Neural cell (in vitro differentiated cells): ENCODE measurements around the gene RPS6KA6. TPM values are rescaled to one million over a fixed set of nuclear protein-coding genes. Genes with fewer than 3 reads are reported as not detected.
A peak's percentile ranks its signal among the peaks of the same experiment; 100 is the strongest.

Source experiments
- H2AFZ ChIP-seq: fragments of 200-600, 300-800 bp; sonication (generic), shearing (Covaris generic); 2 replicates; pipeline ENCODE4 v1.6.0; 2014; ENCODE audit warnings: low read depth, mild to moderate bottlenecking, antibody characterized with exemption, low read length, moderate library complexity
- H3F3A ChIP-seq: fragments of 200-600 bp; shearing (Covaris generic); 2 replicates; pipeline ENCODE4 v1.6.1; 2016; ENCODE audit warnings: mild to moderate bottlenecking, moderate library complexity, mixed read lengths, antibody characterized with exemption, low read length; ENCODE audit not compliant: insufficient read depth, poor library complexity, severe bottlenecking
- H3K27ac ChIP-seq: fragments of 200-600, 300-800 bp; sonication (generic), shearing (Covaris generic); 2 replicates; pipeline ENCODE4 v1.5.1; 2014; ENCODE audit warnings: mild to moderate bottlenecking, low read length, moderate library complexity
- H3K27me3 ChIP-seq: fragments of 300-800, 200-600 bp; sonication (generic), shearing (Covaris generic); 2 replicates; pipeline ENCODE4 v1.6.0; 2014; ENCODE audit warnings: mild to moderate bottlenecking, low read depth, low read length, moderate library complexity; ENCODE audit not compliant: insufficient read depth
- H3K36me3 ChIP-seq: fragments of 300-800, 200-600 bp; sonication (generic), shearing (Covaris generic); 2 replicates; pipeline ENCODE4 v1.5.1; 2014; ENCODE audit warnings: mild to moderate bottlenecking, antibody characterized with exemption, low read length, moderate library complexity; ENCODE audit not compliant: insufficient read depth
- H3K4me2 ChIP-seq: fragments of 300-800, 200-600 bp; sonication (generic), shearing (Covaris generic); 2 replicates; pipeline ENCODE4 v1.6.0; 2014; ENCODE audit warnings: mild to moderate bottlenecking, low read length
- H3K4me3 ChIP-seq: fragments of 300-800, 200-600 bp; sonication (generic), shearing (Covaris generic); 2 replicates; pipeline ENCODE4 v1.5.1; 2014; ENCODE audit warnings: mild to moderate bottlenecking, low read length, moderate library complexity
- H3K79me2 ChIP-seq: fragments of 200-600 bp; shearing (Covaris generic); replicated peaks from 2 replicates; pipeline ENCODE4 v1.6.0; 2014; ENCODE audit warnings: mild to moderate bottlenecking, low read length, moderate library complexity; ENCODE audit not compliant: insufficient read depth
- H3K9ac ChIP-seq: fragments of 300-800, 200-600 bp; sonication (generic), shearing (Covaris generic); 2 replicates; pipeline ENCODE4 v1.6.1; 2016; ENCODE audit warnings: mild to moderate bottlenecking, low read length, mixed read lengths
- H3K9me2 ChIP-seq: fragments of 200-600 bp; shearing (Covaris generic); 2 replicates; pipeline ENCODE4 v1.6.1; 2016; ENCODE audit warnings: mild to moderate bottlenecking, low read length, mixed read lengths; ENCODE audit not compliant: insufficient read depth
- H3K9me3 ChIP-seq: fragments of 200-600, 300-800 bp; sonication (generic), shearing (Covaris generic); 2 replicates; pipeline ENCODE4 v1.6.1; 2016; ENCODE audit warnings: mild to moderate bottlenecking, mixed run types, low read length, moderate library complexity, mixed read lengths
- H4K20me1 ChIP-seq: fragments of 200-600 bp; shearing (Covaris generic); 2 replicates; pipeline ENCODE4 v1.6.1; 2016; ENCODE audit warnings: mild to moderate bottlenecking, mixed run types; ENCODE audit not compliant: insufficient read depth
- CTCF ChIP-seq: fragments of 450-650 bp; IDR thresholded peaks from 2 replicates; pipeline ENCODE4 v1.5.1; 2014; ENCODE audit warnings: antibody characterized with exemption, mild to moderate bottlenecking, moderate library complexity; ENCODE audit not compliant: poor library complexity, severe bottlenecking
- EP300 ChIP-seq: fragments of 450-650 bp; conservative IDR thresholded peaks from 2 replicates; pipeline ENCODE4 v1.6.1; 2014; ENCODE audit warnings: antibody characterized with exemption, mild to moderate bottlenecking, moderate library complexity; ENCODE audit not compliant: poor library complexity, severe bottlenecking
- EZH2 ChIP-seq: fragments of 200-600, 300-800 bp; shearing (Covaris generic), sonication (generic); IDR thresholded peaks from 2 replicates; pipeline ENCODE4 v1.6.1; 2014; ENCODE audit warnings: antibody characterized with exemption, low read length, borderline replicate concordance, mild to moderate bottlenecking; ENCODE audit not compliant: insufficient read depth, poor library complexity, severe bottlenecking
- MXI1 ChIP-seq: fragments of 450-650 bp; conservative IDR thresholded peaks from 2 replicates; pipeline ENCODE4 v1.6.1; 2014; ENCODE audit warnings: antibody characterized with exemption, mild to moderate bottlenecking; ENCODE audit not compliant: poor library complexity, severe bottlenecking
- POLR2AphosphoS5 ChIP-seq: IDR thresholded peaks from 2 replicates; pipeline ENCODE4 v1.6.1; 2012
- RAD21 ChIP-seq: fragments of 450-650 bp; conservative IDR thresholded peaks from 2 replicates; pipeline ENCODE4 v1.6.1; 2014; ENCODE audit warnings: antibody characterized with exemption, mild to moderate bottlenecking, moderate library complexity
- REST ChIP-seq: IDR thresholded peaks from 2 replicates; pipeline ENCODE4 v1.6.1; 2012; ENCODE audit warnings: borderline replicate concordance
- SMC3 ChIP-seq: fragments of 450-650 bp; conservative IDR thresholded peaks from 2 replicates; pipeline ENCODE4 v1.6.1; 2014; ENCODE audit warnings: antibody characterized with exemption, mild to moderate bottlenecking, moderate library complexity; ENCODE audit not compliant: poor library complexity
- TAF1 ChIP-seq: IDR thresholded peaks from 2 replicates; pipeline ENCODE4 v1.6.1; 2012; ENCODE audit warnings: low read depth
- polyA plus RNA-seq: library from polyadenylated mRNA; depleted of rRNA; stranded (reverse); fragments of >200 nt; gene quantifications from 2 replicates; pipeline ENCODE4 v1.2.3, GENCODE V29; 2014

RPS6KA6 gene
- polyA plus RNA-seq, 1 donor from 2014 or later, result 15.3 TPM

GRCh38 chrX:84189125-84189524 lies 1.1 kb upstream of the RPS6KA6 start:
- no peaks in the 10 kb centered on the region for H4K20me1 ChIP-seq
- no peaks in the 10 kb centered on the region for H3K27me3 ChIP-seq
- H3K36me3 ChIP-seq, result no peaks in the 10 kb centered on the region
- no peak overlapping the region for H3K4me2 ChIP-seq
- no peak for TF ChIP-seq RAD21
- TF ChIP-seq EZH2, result no peak
- TF ChIP-seq SMC3, result no peak
- no peak for TF ChIP-seq EP300
- no peak for TF ChIP-seq MXI1
- TF ChIP-seq REST, result no peak
- H3K9me2 ChIP-seq, result no peaks in the 10 kb centered on the region
- H3K9me3 ChIP-seq, result no peaks in the 10 kb centered on the region
- H3K4me3 ChIP-seq, result peak overlapping the region; percentile 83
- peak overlapping the region; percentile 73 for H3K9ac ChIP-seq
- H3K27ac ChIP-seq, result no peak overlapping the region
- peak overlapping the region; percentile 40 for H2AFZ ChIP-seq
- no peaks in the 10 kb centered on the region for H3F3A ChIP-seq
- peaks cover 7% of the 10 kb centered on the region for H3K79me2 ChIP-seq

GRCh38 chrX:84188320-84188834 lies 378 bp upstream of the RPS6KA6 start:
- Histone ChIP-seq H3K27ac (peak overlapping the region; percentile 73), H2AFZ (peak overlapping the region; percentile 40), H3K36me3 (no peaks in the 10 kb centered on the region), H3K4me3 (peak overlapping the region; percentile 83), H4K20me1 (no peaks in the 10 kb centered on the region), H3K9me2 (no peaks in the 10 kb centered on the region), H3K9me3 (no peaks in the 10 kb centered on the region), H3K79me2 (peaks cover 7% of the 10 kb centered on the region), H3K4me2 (peak overlapping the region; percentile 62), H3K9ac (peak overlapping the region; percentile 73), H3K27me3 (no peaks in the 10 kb centered on the region), H3F3A (no peaks in the 10 kb centered on the region)
- no peak for TF ChIP-seq EZH2
- TF ChIP-seq MXI1, result no peak
- TF ChIP-seq CTCF, result peak; percentile 13
- TF ChIP-seq SMC3, result no peak
- TF ChIP-seq EP300, result no peak
- no peak for TF ChIP-seq POLR2AphosphoS5
- TF ChIP-seq REST, result no peak
- TF ChIP-seq RAD21, result peak; percentile 23
- no peak for TF ChIP-seq TAF1
